Measurements from ENCODE around the gene ACVR1C. TPM values are rescaled to one million over a fixed set of nuclear protein-coding genes. Genes with fewer than 3 reads are reported as not detected.
"Not testable (repeated sequence)": the region's sequence is repeated elsewhere in the genome, so short reads cannot be mapped to it uniquely, and the experiment has no call there.

ACVR1C gene
- polyA plus RNA-seq, 3 donors = 0.05 TPM; not detected in 2

DNA sequence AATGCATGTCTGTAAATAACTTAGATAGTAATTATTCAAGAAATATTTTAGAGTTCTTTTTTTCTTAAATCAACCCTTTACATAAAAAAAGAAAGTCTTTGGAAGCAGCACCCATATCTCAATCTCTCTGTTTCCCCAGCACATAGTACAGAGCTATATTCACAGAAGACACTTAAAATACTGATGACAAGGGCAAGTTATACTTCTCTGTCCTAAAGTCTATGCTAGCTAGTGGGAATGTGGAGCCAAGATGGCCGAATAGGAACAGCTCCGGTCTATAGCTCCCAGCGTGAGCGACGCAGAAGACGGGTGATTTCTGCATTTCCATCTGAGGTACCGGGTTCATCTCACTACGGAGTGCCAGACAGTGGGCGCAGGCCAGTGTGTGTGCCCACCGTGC lies 62.6 kb downstream of the ACVR1C start:
- H3K4me3 ChIP-seq (replicated peaks in 1 of 3; ENCODE audit: low read depth in 2 of 3, low read length in 3 of 3); H3K27ac ChIP-seq (ENCODE audit: low read depth in 1 of 2, low read length in 2 of 2); intact Hi-C loops (cut with micrococcal nuclease); H3K36me3 ChIP-seq (replicated peaks in 1 of 2; ENCODE audit: control insufficient read depth in 1 of 2, insufficient read depth in 2 of 2, low read length in 2 of 2); H3K9ac ChIP-seq (ENCODE audit: insufficient read depth, low read length, poor library complexity, severe bottlenecking); H3K27me3 Mint-ChIP-seq (ENCODE audit: low read depth in 3 of 3); H3K27ac Mint-ChIP-seq; H3K27me3 ChIP-seq (ENCODE audit: control insufficient read depth in 2 of 2, insufficient read depth in 2 of 2, low read length in 2 of 2); H3K36me3 Mint-ChIP-seq; H3K4me2 ChIP-seq (replicated peaks; ENCODE audit: extremely low read depth, low read length, poor library complexity, severe bottlenecking); H3K4me1 Mint-ChIP-seq; DNase-seq; H3K79me2 ChIP-seq (ENCODE audit: insufficient read depth, low read length); H3K9me3 Mint-ChIP-seq; H3K4me1 ChIP-seq (ENCODE audit: control insufficient read depth in 1 of 2, insufficient read depth in 2 of 2, low read length in 2 of 2); H3K9me3 ChIP-seq (replicated peaks in 1 of 2; ENCODE audit: control insufficient read depth in 1 of 2, insufficient read depth in 1 of 2, low read length in 2 of 2); H2AFZ ChIP-seq (ENCODE audit: insufficient read depth, low read depth, low read length, poor library complexity, severe bottlenecking); H3K4me3 Mint-ChIP-seq; H4K20me1 ChIP-seq (ENCODE audit: insufficient read depth, low read length): not testable (repeated sequence)
- WGBS (ENCODE audit: insufficient coverage) = 99% methylated on average over 8 of the region's 10 CpGs

DNA sequence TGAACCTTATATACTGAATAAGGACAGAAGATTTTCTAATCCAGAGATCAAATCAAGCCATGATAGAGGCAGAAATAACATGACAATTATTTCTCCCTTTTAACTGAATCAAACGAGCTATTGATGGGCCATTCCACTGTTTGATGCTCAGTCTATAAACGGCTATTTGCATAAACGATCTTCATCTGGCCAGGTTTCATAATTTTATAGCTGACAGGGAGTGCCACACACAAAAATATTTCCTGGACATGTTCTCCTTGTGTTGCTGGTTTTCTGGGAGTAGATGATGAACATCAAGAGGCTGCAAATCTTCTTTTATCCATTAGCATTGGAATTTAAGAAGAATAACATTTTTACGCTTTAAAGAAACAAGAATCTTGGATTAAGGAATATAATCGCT lies 63.1 kb downstream of the ACVR1C start:
- Histone ChIP-seq H3K9me3 (replicated peaks in 1 of 2; ENCODE audit: control insufficient read depth in 1 of 2, insufficient read depth in 1 of 2, low read length in 2 of 2) (peaks cover 0 to 2% of the 10 kb centered on the region in 2 donors), H3K4me3 (replicated peaks in 1 of 3; ENCODE audit: low read depth in 2 of 3, low read length in 3 of 3) (no peak overlapping the region), H3K79me2 (ENCODE audit: insufficient read depth, low read length) (no peaks in the 10 kb centered on the region), H3K4me2 (replicated peaks; ENCODE audit: extremely low read depth, low read length, poor library complexity, severe bottlenecking) (no peak overlapping the region), H3K4me1 (ENCODE audit: control insufficient read depth in 1 of 2, insufficient read depth in 2 of 2, low read length in 2 of 2) (no peaks in the 10 kb centered on the region), H3K9ac (ENCODE audit: insufficient read depth, low read length, poor library complexity, severe bottlenecking) (no peak overlapping the region), H3K27me3 (ENCODE audit: control insufficient read depth in 2 of 2, insufficient read depth in 2 of 2, low read length in 2 of 2) (no peaks in the 10 kb centered on the region), H3K36me3 (replicated peaks in 1 of 2; ENCODE audit: control insufficient read depth in 1 of 2, insufficient read depth in 2 of 2, low read length in 2 of 2) (no peaks in the 10 kb centered on the region), H4K20me1 (ENCODE audit: insufficient read depth, low read length) (no peaks in the 10 kb centered on the region), H2AFZ (ENCODE audit: insufficient read depth, low read depth, low read length, poor library complexity, severe bottlenecking) (no peak overlapping the region), H3K27ac (ENCODE audit: low read depth in 1 of 2, low read length in 2 of 2) (no peak overlapping the region)
- H3K9me3 Mint-ChIP-seq = peaks cover 0 to 8% (median 3%) of the 10 kb centered on the region in 7 donors
- H3K36me3 Mint-ChIP-seq = no peaks in the 10 kb centered on the region
- TF ChIP-seq, protein P1, sequence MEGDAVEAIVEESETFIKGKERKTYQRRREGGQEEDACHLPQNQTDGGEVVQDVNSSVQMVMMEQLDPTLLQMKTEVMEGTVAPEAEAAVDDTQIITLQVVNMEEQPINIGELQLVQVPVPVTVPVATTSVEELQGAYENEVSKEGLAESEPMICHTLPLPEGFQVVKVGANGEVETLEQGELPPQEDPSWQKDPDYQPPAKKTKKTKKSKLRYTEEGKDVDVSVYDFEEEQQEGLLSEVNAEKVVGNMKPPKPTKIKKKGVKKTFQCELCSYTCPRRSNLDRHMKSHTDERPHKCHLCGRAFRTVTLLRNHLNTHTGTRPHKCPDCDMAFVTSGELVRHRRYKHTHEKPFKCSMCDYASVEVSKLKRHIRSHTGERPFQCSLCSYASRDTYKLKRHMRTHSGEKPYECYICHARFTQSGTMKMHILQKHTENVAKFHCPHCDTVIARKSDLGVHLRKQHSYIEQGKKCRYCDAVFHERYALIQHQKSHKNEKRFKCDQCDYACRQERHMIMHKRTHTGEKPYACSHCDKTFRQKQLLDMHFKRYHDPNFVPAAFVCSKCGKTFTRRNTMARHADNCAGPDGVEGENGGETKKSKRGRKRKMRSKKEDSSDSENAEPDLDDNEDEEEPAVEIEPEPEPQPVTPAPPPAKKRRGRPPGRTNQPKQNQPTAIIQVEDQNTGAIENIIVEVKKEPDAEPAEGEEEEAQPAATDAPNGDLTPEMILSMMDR (IDR thresholded peaks at IDR 0.05) = no peak
- 100% methylated on average over 3 of the region's 5 CpGs for WGBS (ENCODE audit: insufficient coverage)
- no peaks in the 10 kb centered on the region for H3K27me3 Mint-ChIP-seq (ENCODE audit: low read depth in 3 of 3)
- no peaks in the 10 kb centered on the region for H3K4me1 Mint-ChIP-seq
- no peak for DNase-seq
- H3K27ac Mint-ChIP-seq = no peak overlapping the region
- intact Hi-C loops (cut with micrococcal nuclease) = no loop called here
- no peak overlapping the region for H3K4me3 Mint-ChIP-seq

Data from CD14-positive monocyte (primary cell).